Endothelial cell of umbilical vein (primary cell): ENCODE measurements around the gene CDK19. TPM values are rescaled to one million over a fixed set of nuclear protein-coding genes. Genes with fewer than 3 reads are reported as not detected.

Experiments used
- BruUV-seq: library from RNA; stranded (reverse); fragments of 400-500 nt; replicated peaks from 2 replicates; lab custom pipeline; 2021; lab: Mats Ljungman, UMichigan
- CTCF ChIA-PET: fragments of 300-600, 350-600 bp; sonication (Branson Sonifier 250); formaldehyde crosslinking; loops from one replicate; lab custom pipeline; 2021; ENCODE audit warnings: antibody characterized with exemption, inconsistent platforms; lab: Charles Lee
- POLR2A ChIA-PET: fragments of 300-600, 350-600 bp; sonication (Branson Sonifier 250); formaldehyde crosslinking; loops from one replicate; lab custom pipeline; 2021; ENCODE audit warnings: antibody characterized with exemption, inconsistent platforms; lab: Charles Lee
- DNase-seq: peaks from one replicate; pipeline ENCODE4 v3.0.0-alpha.2; 2011; ENCODE audit warnings: low read depth, low spot score
- FAIRE-seq: peaks from 2 replicates; lab custom pipeline; 2011; peaks lifted over from hg19 to GRCh38; lab: Jason Lieb, UNC
- H2AFZ ChIP-seq: 2 replicates; pipeline ENCODE4 v1.6.0; 2012; ENCODE audit warnings: low read depth, low read length, control low read depth, inconsistent platforms
- H3K27ac ChIP-seq: 2 replicates; pipeline ENCODE4 v1.5.1; 2011; ENCODE audit warnings: low read depth, mild to moderate bottlenecking, control low read depth, low read length, moderate library complexity; ENCODE audit not compliant: insufficient read depth
- H3K27me3 ChIP-seq, 2 experiments: 2 replicates each; pipeline versions ENCODE4 v1.6.0 to v1.6.1; 2011; ENCODE audit warnings: low read length in 2 of 2, mixed read lengths in 1 of 2; ENCODE audit not compliant: control insufficient read depth in 2 of 2, insufficient read depth in 2 of 2
- H3K36me3 ChIP-seq, 2 experiments: 2 replicates in 1 of 2; 3 replicates in 1 of 2; pipeline ENCODE4 v1.5.1; 2011; ENCODE audit warnings: low read length in 2 of 2, mild to moderate bottlenecking in 1 of 2, moderate library complexity in 1 of 2; ENCODE audit not compliant: control insufficient read depth in 2 of 2, insufficient read depth in 2 of 2; ENCODE audit errors: extremely low read depth in 1 of 2
- H3K4me1 ChIP-seq: 3 replicates; pipeline ENCODE4 v1.5.1; 2011; ENCODE audit warnings: mild to moderate bottlenecking, low read length; ENCODE audit not compliant: control insufficient read depth, insufficient read depth; ENCODE audit errors: extremely low read depth
- H3K4me2 ChIP-seq: 2 replicates; pipeline ENCODE4 v1.6.1; 2011; ENCODE audit warnings: low read length, control low read depth, mixed read lengths; ENCODE audit not compliant: insufficient read depth
- H3K4me3 ChIP-seq, 3 experiments: fragments of 200-600 bp in 1 of 3; sonication (generic), shearing (Covaris generic) in 1 of 3; replicated peaks in 1 of 3; 2 replicates each; pipeline ENCODE4 v1.5.1; 2011 to 2016; ENCODE audit warnings: control low read depth in 3 of 3, low read length in 3 of 3, mild to moderate bottlenecking in 2 of 3, inconsistent platforms in 1 of 3, low read depth in 1 of 3, moderate library complexity in 1 of 3; ENCODE audit not compliant: insufficient read depth in 1 of 3
- H3K79me2 ChIP-seq: 2 replicates; pipeline ENCODE4 v1.6.0; 2012; ENCODE audit warnings: low read length, inconsistent platforms; ENCODE audit not compliant: control insufficient read depth, insufficient read depth
- H3K9ac ChIP-seq: replicated peaks from 2 replicates; pipeline ENCODE3; 2011; ENCODE audit warnings: low read length, control low read depth; ENCODE audit not compliant: insufficient read depth; ENCODE audit errors: extremely low read depth
- H3K9me1 ChIP-seq: replicated peaks from 3 replicates; pipeline ENCODE4 v1.6.0; 2011; ENCODE audit warnings: mild to moderate bottlenecking, low read length; ENCODE audit not compliant: control insufficient read depth, insufficient read depth; ENCODE audit errors: extremely low read depth
- H3K9me3 ChIP-seq: replicated peaks from 2 replicates; pipeline ENCODE4 v1.5.1; 2012; ENCODE audit warnings: low read length, inconsistent platforms; ENCODE audit not compliant: control insufficient read depth, insufficient read depth
- H4K20me1 ChIP-seq: replicated peaks from 2 replicates; pipeline ENCODE3; 2011; ENCODE audit warnings: mild to moderate bottlenecking, low read length; ENCODE audit not compliant: control insufficient read depth, insufficient read depth; ENCODE audit errors: extremely low read depth
- EZH2 ChIP-seq: IDR thresholded peaks from 2 replicates; pipeline ENCODE4 v1.6.1; 2012; ENCODE audit warnings: borderline replicate concordance, low read depth, mild to moderate bottlenecking, moderate library complexity, low read length, inconsistent platforms; ENCODE audit not compliant: severe bottlenecking
- FOS ChIP-seq: IDR thresholded peaks from 2 replicates; pipeline ENCODE4 v1.6.1; 2011; ENCODE audit warnings: mild to moderate bottlenecking, low read length, moderate library complexity, borderline replicate concordance; ENCODE audit not compliant: insufficient read depth
- GATA2 ChIP-seq: IDR thresholded peaks from 2 replicates; pipeline ENCODE4 v1.7.0; 2011; ENCODE audit warnings: low read depth, mild to moderate bottlenecking, moderate library complexity, mixed read lengths, low read length; ENCODE audit not compliant: insufficient read length, insufficient read depth
- JUN ChIP-seq: IDR thresholded peaks from 2 replicates; pipeline ENCODE4 v1.6.1; 2011; ENCODE audit warnings: borderline replicate concordance, low read depth; ENCODE audit not compliant: insufficient read length, insufficient read depth
- MAX ChIP-seq: IDR thresholded peaks from 2 replicates; pipeline ENCODE4 v1.6.1; 2011; ENCODE audit not compliant: insufficient read depth, insufficient read length
- MYC ChIP-seq: IDR thresholded peaks from one replicate; pipeline ENCODE4 v1.6.1; 2011; ENCODE audit warnings: mild to moderate bottlenecking, low read depth, low read length
- POLR2A ChIP-seq: IDR thresholded peaks from 2 replicates; pipeline ENCODE4 v1.6.1; 2012; ENCODE audit warnings: low read depth, mild to moderate bottlenecking, control low read depth, low read length
- POLR2AphosphoS5 ChIP-seq: IDR thresholded peaks from 2 replicates; pipeline ENCODE4 v1.6.1; 2012; ENCODE audit warnings: low read depth, mild to moderate bottlenecking, control low read depth, low read length, moderate library complexity; ENCODE audit not compliant: insufficient read depth
- dilution Hi-C: fragments of 300-500 bp; cut with MboI; formaldehyde crosslinking; loops from one replicate; pipeline ENCODE4 v1.15.0; 2019; ENCODE audit warnings: low sequenced_read_pairs; ENCODE audit not compliant: extremely low pct_ligation_motif_present
- intact Hi-C: fragments of 100-400 bp; cut with micrococcal nuclease; formaldehyde crosslinking; loops from one replicate; pipeline ENCODE4 v1.10.0; 2022
- polyA plus RNA-seq, 4 experiments: library from polyadenylated mRNA; depleted of rRNA in 3 of 4; stranded (reverse) in 3 of 4; unstranded in 1 of 4; fragments of >200 nt; gene quantifications; 2 replicates each; pipeline versions ENCODE4 v1.2.1 to v1.2.3, GENCODE V29; 2011 to 2012; ENCODE audit warnings: missing spikeins in 1 of 4
- total RNA-seq: library from RNA; stranded (reverse); gene quantifications from 2 replicates; pipeline ENCODE4 v1.2.3, GENCODE V29; 2021
- TF ChIP-seq, protein P1 (sequence below), 2 donors: IDR thresholded peaks; 1 replicate in 1 of 2; 2 replicates in 1 of 2; pipeline ENCODE4 v1.5.1; 2011; ENCODE audit warnings: low read length in 2 of 2, mild to moderate bottlenecking in 2 of 2, moderate library complexity in 2 of 2, control low read depth in 1 of 2, inconsistent platforms in 1 of 2, low read depth in 1 of 2; ENCODE audit not compliant: insufficient read depth in 1 of 2; ENCODE audit errors: extremely low read depth in 1 of 2

CDK19 gene
- total and polyA plus RNA-seq, 2 donors (not counting 3 experiments of a cell fraction or from before 2014, with no cell fraction given): 4.6 to 12.1 TPM

DNA sequence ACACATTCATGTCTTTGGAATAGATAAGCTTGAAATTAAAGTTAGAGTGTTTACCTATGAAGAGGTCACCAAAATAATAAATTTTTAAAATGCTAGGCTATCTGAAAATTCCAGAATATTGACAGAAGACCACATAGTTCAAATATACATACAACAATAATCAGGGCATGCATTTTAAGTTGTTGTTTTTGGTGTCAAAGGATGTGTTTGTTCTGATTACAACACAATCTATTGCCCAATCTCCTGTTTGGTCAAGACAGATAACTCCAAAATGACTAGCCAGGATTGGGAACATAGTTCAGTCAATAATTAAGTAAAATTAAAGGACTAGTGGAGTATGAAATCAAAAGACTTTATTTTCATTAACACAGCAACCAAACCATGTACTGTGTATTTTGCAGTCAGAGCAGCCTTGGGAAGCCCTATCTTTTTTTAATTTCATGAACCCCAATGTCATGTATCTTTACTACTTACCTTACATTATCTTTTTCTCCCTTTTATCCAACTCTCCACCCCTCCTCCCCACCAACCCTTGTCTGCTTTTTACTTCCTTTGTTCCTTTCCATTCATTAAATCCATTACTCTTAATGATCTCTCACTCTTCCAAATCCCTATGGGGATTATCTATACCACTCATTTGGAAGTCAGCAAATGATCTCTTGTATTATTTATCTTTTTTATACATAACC, 111.2 kb downstream of the CDK19 start:
- no peak overlapping the region for H3K4me3 ChIP-seq
- H3K27me3 ChIP-seq: no peaks in the 10 kb centered on the region
- H3K9me1 ChIP-seq: no peaks in the 10 kb centered on the region
- H3K4me1 ChIP-seq: no peaks in the 10 kb centered on the region
- dilution Hi-C loops: no loop called here
- ChIA-PET POLR2A (no interaction called here), CTCF (no interaction called here)
- H3K27ac ChIP-seq: no peak overlapping the region
- no peak overlapping the region for H2AFZ ChIP-seq
- no peaks in the 10 kb centered on the region for H3K79me2 ChIP-seq
- TF ChIP-seq EZH2: no peak
- no peak for TF ChIP-seq POLR2A
- TF ChIP-seq FOS: no peak
- no peak for TF ChIP-seq MYC
- no peak for TF ChIP-seq GATA2
- TF ChIP-seq, protein P1, sequence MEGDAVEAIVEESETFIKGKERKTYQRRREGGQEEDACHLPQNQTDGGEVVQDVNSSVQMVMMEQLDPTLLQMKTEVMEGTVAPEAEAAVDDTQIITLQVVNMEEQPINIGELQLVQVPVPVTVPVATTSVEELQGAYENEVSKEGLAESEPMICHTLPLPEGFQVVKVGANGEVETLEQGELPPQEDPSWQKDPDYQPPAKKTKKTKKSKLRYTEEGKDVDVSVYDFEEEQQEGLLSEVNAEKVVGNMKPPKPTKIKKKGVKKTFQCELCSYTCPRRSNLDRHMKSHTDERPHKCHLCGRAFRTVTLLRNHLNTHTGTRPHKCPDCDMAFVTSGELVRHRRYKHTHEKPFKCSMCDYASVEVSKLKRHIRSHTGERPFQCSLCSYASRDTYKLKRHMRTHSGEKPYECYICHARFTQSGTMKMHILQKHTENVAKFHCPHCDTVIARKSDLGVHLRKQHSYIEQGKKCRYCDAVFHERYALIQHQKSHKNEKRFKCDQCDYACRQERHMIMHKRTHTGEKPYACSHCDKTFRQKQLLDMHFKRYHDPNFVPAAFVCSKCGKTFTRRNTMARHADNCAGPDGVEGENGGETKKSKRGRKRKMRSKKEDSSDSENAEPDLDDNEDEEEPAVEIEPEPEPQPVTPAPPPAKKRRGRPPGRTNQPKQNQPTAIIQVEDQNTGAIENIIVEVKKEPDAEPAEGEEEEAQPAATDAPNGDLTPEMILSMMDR (IDR thresholded peaks at IDR 0.05; ENCODE audit: extremely low read depth in 1 of 2, insufficient read depth in 1 of 2, low read depth in 1 of 2, low read length in 2 of 2): no peak
- TF ChIP-seq JUN: no peak
- no peak for TF ChIP-seq POLR2AphosphoS5
- TF ChIP-seq MAX: no peak
- BruUV-seq: no TSS peak
- no peaks in the 10 kb centered on the region for H4K20me1 ChIP-seq
- no peak for FAIRE-seq
- no peak for DNase-seq
- H3K4me2 ChIP-seq: no peak overlapping the region
- intact Hi-C loops: no loop called here
- H3K9me3 ChIP-seq: no peaks in the 10 kb centered on the region
- no peak overlapping the region for H3K9ac ChIP-seq
- no peaks in the 10 kb centered on the region for H3K36me3 ChIP-seq
